T-cell (primary cell): ENCODE measurements around the gene UBE2S. TPM values are rescaled to one million over a fixed set of nuclear protein-coding genes. Genes with fewer than 3 reads are reported as not detected.

Experiments used
- ATAC-seq, 4 experiments: fragments of 200-7000 bp in 3 of 4; fragments of 150-1000 bp in 1 of 4; cut with Tn5 transposase; replicated peaks in 1 of 4; 1 replicate in 3 of 4; 2 replicates in 1 of 4; pipeline ENCODE4 v1.10.0; 2021; ENCODE audit warnings: moderate library complexity in 3 of 4, mild to moderate bottlenecking in 2 of 4, moderate number of reproducible peaks in 1 of 4
- CTCF ChIA-PET, 2 donors: fragments of 300-600 bp; sonication (Branson Sonifier 250); formaldehyde crosslinking; loops; one replicate each; lab custom pipeline; 2022; ENCODE audit warnings: antibody characterized with exemption in 2 of 2; lab: Charles Lee
- POLR2A ChIA-PET, 2 donors: fragments of 300-600 bp; sonication (Branson Sonifier 250); formaldehyde crosslinking; loops; one replicate each; lab custom pipeline; 2022; ENCODE audit warnings: antibody characterized with exemption in 2 of 2; lab: Charles Lee
- DNase-seq, 35 experiments: peaks; one replicate each; pipeline versions ENCODE4 v3.0.0 to v3.0.0-alpha.2; 2013 to 2023
- H3K27ac ChIP-seq: one replicate; pipeline ENCODE4 v1.5.1; 2013; ENCODE audit warnings: low read length
- H3K27me3 ChIP-seq, 2 experiments: replicated peaks in 1 of 2; 1 replicate in 1 of 2; 2 replicates in 1 of 2; pipeline versions ENCODE4 v1.6.1 to v1.7.0; 2013; ENCODE audit warnings: low read length in 1 of 2, mixed read lengths in 1 of 2; ENCODE audit not compliant: control insufficient read depth in 2 of 2, insufficient read depth in 2 of 2; ENCODE audit errors: extremely low read depth in 1 of 2
- H3K36me3 ChIP-seq, 2 donors: 1 replicate in 1 of 2; 2 replicates in 1 of 2; pipeline versions ENCODE4 v1.6.1 to v1.7.0; 2013; ENCODE audit warnings: low read length in 1 of 2; ENCODE audit not compliant: control insufficient read depth in 2 of 2, insufficient read depth in 1 of 2; ENCODE audit errors: extremely low read depth in 1 of 2
- H3K4me1 ChIP-seq, 2 experiments: 1 replicate in 1 of 2; 2 replicates in 1 of 2; pipeline versions ENCODE4 v1.6.1 to v1.7.0; 2013; ENCODE audit warnings: low read length in 2 of 2, mixed read lengths in 1 of 2; ENCODE audit not compliant: insufficient read depth in 2 of 2, control insufficient read depth in 1 of 2; ENCODE audit errors: extremely low read depth in 1 of 2
- H3K4me3 ChIP-seq, 2 donors: 1 replicate in 1 of 2; 2 replicates in 1 of 2; pipeline versions ENCODE4 v1.5.1 to v1.7.0; 2013; ENCODE audit warnings: mild to moderate bottlenecking in 2 of 2, low read length in 1 of 2, moderate library complexity in 1 of 2; ENCODE audit not compliant: control insufficient read depth in 1 of 2; ENCODE audit errors: extremely low read depth in 1 of 2
- H3K9me3 ChIP-seq: 2 replicates; pipeline ENCODE4 v1.7.0; 2013
- H3K27ac Mint-ChIP-seq, 2 donors: one replicate each; pipeline ENCODE4 v1.8.0; 2020 to 2021; ENCODE audit warnings: mild to moderate bottlenecking in 2 of 2, mixed read lengths in 2 of 2
- H3K27me3 Mint-ChIP-seq, 2 donors: one replicate each; pipeline ENCODE4 v1.8.0; 2021 to 2022; ENCODE audit warnings: mixed read lengths in 2 of 2
- H3K36me3 Mint-ChIP-seq: one replicate; pipeline ENCODE4 v1.8.0; 2021; ENCODE audit warnings: mixed read lengths
- H3K4me1 Mint-ChIP-seq, 3 donors: one replicate each; pipeline ENCODE4 v1.8.0; 2020 to 2022; ENCODE audit warnings: mixed read lengths in 3 of 3, mild to moderate bottlenecking in 1 of 3
- H3K4me3 Mint-ChIP-seq, 3 donors: one replicate each; pipeline ENCODE4 v1.8.0; 2020 to 2022; ENCODE audit warnings: mild to moderate bottlenecking in 3 of 3, mixed read lengths in 3 of 3, moderate library complexity in 3 of 3
- H3K9me3 Mint-ChIP-seq, 3 donors: one replicate each; pipeline ENCODE4 v1.8.0; 2020 to 2022; ENCODE audit warnings: mixed read lengths in 3 of 3
- WGBS: methylation state at CpG from one replicate; pipeline ENCODE4 v1.1.5; 2013; ENCODE audit warnings: missing lambda C conversion rate; ENCODE audit not compliant: insufficient coverage; 5-methylcytosine and 5-hydroxymethylcytosine counted together
- total RNA-seq, 35 experiments: library from RNA in 6 of 35; stranded (reverse) in 6 of 35; fragments of 120-200 nt in 1 of 35; gene quantifications; one replicate each; pipeline versions ENCODE4 v1.2.1 to v1.2.4 and lab custom pipeline; 2013 to 2026

Gene UBE2S
- total RNA-seq, 5 donors from 2014 or later (not counting 1 experiment from before 2014, with no cell fraction given) = 27.5 to 75.2 (median 35.1) TPM

DNA sequence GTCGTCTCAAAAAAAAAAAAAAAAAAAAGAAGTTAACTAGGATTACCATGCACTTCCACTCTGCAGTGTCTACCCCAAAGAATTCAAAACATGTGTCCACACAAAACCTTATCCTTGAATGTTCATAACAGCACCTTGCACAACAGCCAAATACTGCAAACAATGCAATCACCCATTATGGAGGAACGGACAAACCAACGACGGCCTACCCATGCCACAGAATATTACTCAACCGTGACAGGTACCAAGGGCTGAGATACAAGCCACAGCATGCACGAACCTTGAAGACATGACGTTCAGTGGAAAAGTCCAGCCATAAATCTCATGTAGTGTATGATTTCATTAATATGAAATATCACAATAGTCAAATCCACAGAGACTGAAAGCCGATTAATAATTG, 38.5 kb upstream of the UBE2S start:
- no peak overlapping the region for H3K4me3 Mint-ChIP-seq
- DNase-seq = no peak
- H3K27me3 Mint-ChIP-seq = peaks cover 40 to 45% of the 10 kb centered on the region in 2 donors
- H3K4me1 Mint-ChIP-seq = peaks cover 13 to 28% (median 27%) of the 10 kb centered on the region in 3 donors
- no peak overlapping the region for H3K27ac Mint-ChIP-seq
- Histone ChIP-seq H3K36me3 (no peaks in the 10 kb centered on the region), H3K4me3 (no peak overlapping the region), H3K4me1 (peaks cover 2 to 22% of the 10 kb centered on the region in 2 experiments), H3K27me3 (peaks cover 5 to 84% of the 10 kb centered on the region in 2 experiments), H3K27ac (no peak overlapping the region), H3K9me3 (no peaks in the 10 kb centered on the region)
- ChIA-PET CTCF (no interaction called here), POLR2A (interaction anchor here in 1 of 2 donors (0.6 kb wide), 1 partner anchor 80 kb away, joined by 3 read pairs; no protein-coding TSS in a partner anchor)
- H3K36me3 Mint-ChIP-seq = no peaks in the 10 kb centered on the region
- H3K9me3 Mint-ChIP-seq = no peaks in the 10 kb centered on the region
- no peak for ATAC-seq
- WGBS = 89% methylated on average over 3 of the region's 8 CpGs

DNA sequence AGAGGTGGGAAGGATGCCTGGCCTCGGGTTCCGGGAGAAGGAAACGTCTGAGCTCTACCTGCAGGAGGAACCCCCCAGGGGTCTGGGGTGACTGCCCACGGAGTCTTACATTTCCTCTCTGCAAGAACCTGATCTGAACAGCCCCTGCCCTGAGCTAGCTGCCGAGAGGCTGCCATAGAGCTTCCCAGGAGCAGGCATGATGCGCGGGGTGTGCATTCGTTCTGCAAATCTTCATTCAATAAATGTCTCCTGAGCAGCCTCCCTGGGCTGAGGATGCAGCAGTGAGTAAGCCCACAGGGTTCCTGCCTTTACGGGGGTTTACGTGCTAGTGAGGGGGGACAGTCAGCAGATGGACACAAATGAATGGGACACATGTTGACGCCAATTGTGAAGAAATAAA, 37.1 kb upstream of the UBE2S start:
- DNase-seq (no peak), ATAC-seq (no peak)
- Mint-ChIP-seq H3K9me3 (no peaks in the 10 kb centered on the region), H3K27ac (peak overlapping the region in 1 of 2 donors; percentile 63), H3K36me3 (no peaks in the 10 kb centered on the region), H3K27me3 (peaks cover 43 to 49% of the 10 kb centered on the region in 2 donors), H3K4me3 (no peak overlapping the region), H3K4me1 (peaks cover 19 to 28% (median 25%) of the 10 kb centered on the region in 3 donors)
- Histone ChIP-seq H3K4me3 (no peak overlapping the region), H3K9me3 (no peaks in the 10 kb centered on the region), H3K36me3 (no peaks in the 10 kb centered on the region), H3K4me1 (peaks cover 4 to 29% of the 10 kb centered on the region in 2 experiments), H3K27me3 (peaks cover 10 to 84% of the 10 kb centered on the region in 2 experiments), H3K27ac (no peak overlapping the region)
- WGBS = 42% methylated on average over 9 of the region's 11 CpGs
- ChIA-PET POLR2A (no interaction called here), CTCF (no interaction called here)

- Histone ChIP-seq H3K36me3 (no peaks in the 10 kb centered on the region), H3K9me3 (no peaks in the 10 kb centered on the region), H3K4me1 (peaks cover 4 to 29% of the 10 kb centered on the region in 2 experiments), H3K27ac (no peak overlapping the region), H3K27me3 (peaks cover 13 to 84% of the 10 kb centered on the region in 2 experiments), H3K4me3 (no peak overlapping the region)
- peak overlapping the region in 1 of 3 donors; percentile 72 for H3K4me3 Mint-ChIP-seq
- no peak overlapping the region for H3K27ac Mint-ChIP-seq
- ChIA-PET POLR2A (no interaction called here), CTCF (no interaction called here)
- peaks cover 50 to 56% of the 10 kb centered on the region in 2 donors for H3K27me3 Mint-ChIP-seq
- H3K4me1 Mint-ChIP-seq = peaks cover 19 to 31% (median 28%) of the 10 kb centered on the region in 3 donors
- DNase-seq (no peak), ATAC-seq (no peak)
- H3K9me3 Mint-ChIP-seq = no peaks in the 10 kb centered on the region
- WGBS = 45% methylated on average over 4 of the region's 18 CpGs
- no peaks in the 10 kb centered on the region for H3K36me3 Mint-ChIP-seq
These were observed 36.4 kb upstream of the UBE2S start for GRCh38 chr19:55443824-55444480.

- H3K9me3 ChIP-seq = no peaks in the 10 kb centered on the region
- CTCF ChIA-PET = no interaction called here
- peaks cover 19 to 32% (median 28%) of the 10 kb centered on the region in 3 donors for H3K4me1 Mint-ChIP-seq
- peak within 1 kb of the TSS in 1 of 3 donors; percentile 72 for H3K4me3 Mint-ChIP-seq
- DNase-seq = no peak
- no peaks in the 10 kb centered on the region for H3K36me3 Mint-ChIP-seq
- no peaks in the 10 kb centered on the region for H3K9me3 Mint-ChIP-seq
- H3K27ac Mint-ChIP-seq = no peak within 1 kb of the TSS
- no peak for ATAC-seq
- peaks cover 4 to 29% of the 10 kb centered on the region in 2 experiments for H3K4me1 ChIP-seq
- H3K4me3 ChIP-seq = no peak within 1 kb of the TSS
- H3K36me3 ChIP-seq = no peaks in the 10 kb centered on the region
- 3% methylated on average over 33 of the region's 43 CpGs for WGBS
- peaks cover 16 to 89% of the 10 kb centered on the region in 2 experiments for H3K27me3 ChIP-seq
- peaks cover 53 to 63% of the 10 kb centered on the region in 2 donors for H3K27me3 Mint-ChIP-seq
- POLR2A ChIA-PET = no interaction called here
- H3K27ac ChIP-seq = no peak within 1 kb of the TSS
These were observed 35.6 kb upstream of the UBE2S start, which contains the start of gene SHISA7 for GRCh38 chr19:55443045-55443823. SHISA7 (minus strand) TSS chr19:55443300; CDS start chr19:55442863, 437 bp downstream.

- POLR2A ChIA-PET = no interaction called here
- H3K36me3 Mint-ChIP-seq = no peaks in the 10 kb centered on the region
- CTCF ChIA-PET = no interaction called here
- Histone ChIP-seq H3K4me3 (no peak overlapping the region), H3K9me3 (no peaks in the 10 kb centered on the region), H3K27ac (no peak overlapping the region), H3K4me1 (peaks cover 4 to 29% of the 10 kb centered on the region in 2 experiments), H3K36me3 (no peaks in the 10 kb centered on the region), H3K27me3 (peaks cover 16 to 93% of the 10 kb centered on the region in 2 experiments)
- 1% methylated on average over 65 of the region's 72 CpGs for WGBS
- peak in 2 of 35 experiments; percentile 38 for DNase-seq
- ATAC-seq = peak; percentile 34 to 70 (median 44)
- peak overlapping the region in 1 of 3 donors; percentile 72 for H3K4me3 Mint-ChIP-seq
- peaks cover 19 to 32% (median 28%) of the 10 kb centered on the region in 3 donors for H3K4me1 Mint-ChIP-seq
- H3K27ac Mint-ChIP-seq = no peak overlapping the region
- peaks cover 53 to 69% of the 10 kb centered on the region in 2 donors for H3K27me3 Mint-ChIP-seq
- no peaks in the 10 kb centered on the region for H3K9me3 Mint-ChIP-seq
These were observed 34.9 kb upstream of the UBE2S start for GRCh38 chr19:55442372-55442961.
